Measurements from ENCODE around the gene LDB3.

The LDB3 gene

DNA sequence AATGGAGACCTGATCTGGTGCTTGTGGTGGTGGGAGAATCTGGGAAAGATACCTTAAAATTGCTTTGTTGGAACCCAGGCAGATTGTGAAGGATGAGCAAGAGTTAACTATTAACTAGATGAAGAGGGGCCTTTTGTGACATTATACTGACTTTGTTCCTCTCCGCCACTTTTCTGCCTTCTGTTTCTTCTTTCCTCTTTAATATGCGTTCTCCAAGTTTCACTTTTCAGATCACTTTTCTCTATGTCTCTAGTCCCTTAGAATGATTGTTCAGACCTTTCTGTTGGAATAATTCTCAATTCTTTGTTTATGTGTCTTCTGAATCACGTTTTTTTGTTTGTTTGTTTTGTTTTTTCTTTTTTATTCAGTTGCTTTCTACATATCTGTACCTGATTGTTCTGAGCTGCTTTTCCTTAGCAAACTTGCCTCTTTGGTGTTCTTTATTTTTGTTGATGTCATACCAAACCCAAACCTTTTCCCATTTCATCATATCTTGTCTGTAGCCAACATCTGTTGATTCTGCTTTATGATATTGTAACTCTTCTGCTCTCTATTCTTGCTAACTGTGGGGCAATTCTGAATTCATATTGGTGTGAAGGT is 90.9 kb downstream of the LDB3 start:
- DNase-seq (ENCODE audit: low read depth in 2 of 2), result no peak

DNA sequence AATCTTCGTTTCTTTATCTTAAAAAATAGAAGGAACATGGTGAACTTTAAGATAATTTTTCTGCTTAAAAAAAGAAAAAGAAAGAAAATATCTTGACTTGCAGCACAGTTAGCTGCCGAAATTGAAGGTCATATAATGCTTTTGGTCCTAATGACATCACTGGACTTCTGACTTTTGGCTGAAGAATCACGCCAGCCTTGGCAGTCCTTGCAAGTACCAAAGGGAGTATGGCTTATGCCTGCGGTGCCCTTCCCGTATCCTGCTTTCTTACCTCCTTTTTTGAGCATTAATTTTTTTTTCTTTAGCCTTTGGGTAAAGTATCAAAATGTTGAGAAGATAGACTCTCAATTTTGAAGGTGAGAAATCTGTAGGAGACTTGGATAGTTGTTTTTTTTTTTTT is 95.1 kb downstream of the LDB3 start:
- DNase-seq (ENCODE audit: low read depth in 2 of 2), result no peak

DNA sequence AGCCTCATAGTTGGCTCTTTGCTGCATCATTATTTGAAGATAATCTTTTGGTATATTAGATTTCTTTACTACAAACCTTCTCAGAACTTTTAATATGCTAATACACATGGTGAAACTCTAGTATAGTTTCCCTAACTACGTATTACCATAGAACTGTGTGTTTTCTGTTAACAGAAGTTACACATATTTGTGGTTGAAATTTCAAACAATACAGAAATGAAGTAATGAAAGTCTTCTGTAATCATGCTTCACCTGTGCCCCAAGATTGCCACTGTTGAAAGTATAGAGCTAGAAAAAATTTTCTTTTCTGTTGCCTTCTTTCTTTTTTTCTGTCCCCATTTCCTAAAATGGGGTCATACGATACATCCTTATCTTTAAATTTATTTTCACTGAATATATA is 97.2 kb downstream of the LDB3 start:
- DNase-seq (ENCODE audit: low read depth in 2 of 2), result no peak

DNA sequence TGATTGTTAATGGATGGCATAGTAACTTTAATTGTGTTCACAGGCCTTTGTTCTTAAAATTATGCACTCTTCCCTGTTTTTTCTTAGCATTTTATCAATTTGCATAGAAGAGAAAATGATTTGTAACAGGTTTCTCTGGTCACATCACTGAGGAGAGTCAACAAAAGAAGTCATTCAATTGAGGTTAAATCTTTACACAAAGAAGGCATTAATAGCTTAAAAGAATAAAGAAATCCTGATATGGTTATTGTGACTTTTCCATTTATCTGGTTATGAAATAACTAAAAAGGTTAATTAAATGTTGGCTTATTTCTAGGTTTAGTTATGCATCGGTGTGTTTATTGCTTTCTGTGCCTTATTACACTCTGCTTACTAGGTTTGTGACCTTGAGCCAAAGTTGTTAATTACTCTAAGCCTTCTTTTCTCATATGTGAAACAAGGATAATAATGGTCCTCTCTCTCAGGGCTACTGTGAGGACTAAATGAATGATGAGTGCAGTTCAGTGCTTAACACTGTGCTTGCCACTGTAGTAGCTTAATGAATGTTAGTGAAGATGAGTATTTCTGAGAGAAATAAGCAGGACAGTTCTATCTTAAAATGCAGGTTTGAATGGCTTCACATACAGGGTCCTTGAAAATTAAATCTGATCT is 100.2 kb downstream of the LDB3 start:
- DNase-seq (ENCODE audit: low read depth in 2 of 2), result no peak

DNA sequence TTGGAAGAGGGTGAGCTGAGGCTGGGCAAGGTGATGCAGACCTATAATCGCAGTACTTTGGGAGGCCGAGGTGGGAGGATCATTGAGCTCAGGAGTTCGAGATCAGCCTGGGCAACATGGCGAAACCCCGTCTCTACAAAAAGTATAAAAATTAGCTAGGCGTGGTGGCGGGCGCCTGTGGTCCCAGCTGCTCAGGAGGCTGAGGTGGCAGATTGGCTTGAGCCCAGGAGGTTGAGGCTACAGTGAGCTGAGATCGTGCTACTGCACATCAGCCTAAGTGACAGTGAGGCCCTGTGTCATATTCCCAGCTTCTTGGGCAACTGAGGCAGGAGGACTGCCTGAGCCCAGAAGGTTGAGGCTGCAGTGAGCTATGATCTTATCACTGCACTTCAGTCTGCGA is 101.7 kb downstream of the LDB3 start:
- no peak for DNase-seq (ENCODE audit: low read depth in 2 of 2)

DNA sequence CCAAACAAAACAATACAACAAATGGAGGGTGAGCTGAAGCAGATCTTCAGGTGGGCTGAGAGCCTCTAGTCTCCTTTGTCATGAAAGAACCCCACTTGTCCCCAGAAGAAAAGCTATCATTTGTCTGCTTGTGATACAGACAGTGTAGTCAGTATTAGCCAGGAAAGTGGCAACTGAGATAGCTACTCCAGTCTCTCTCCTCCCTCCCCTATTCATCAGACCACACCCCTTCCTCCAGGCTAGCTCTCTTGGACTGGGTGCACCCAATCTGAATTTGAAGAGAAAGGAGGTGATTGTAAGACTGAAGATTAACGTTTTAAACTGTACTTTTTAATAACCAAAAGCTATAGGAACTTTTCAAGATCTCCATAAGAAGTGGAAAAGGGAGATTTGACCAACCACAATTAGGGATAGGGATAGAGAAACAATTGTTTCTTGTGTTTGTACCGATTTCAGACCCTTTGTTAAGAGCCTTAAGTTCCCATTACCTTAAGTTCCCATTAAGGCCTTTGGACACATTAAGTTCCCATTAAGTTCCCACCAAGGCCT is 102.2 kb downstream of the LDB3 start:
- no peak for DNase-seq (ENCODE audit: low read depth in 2 of 2)

DNA sequence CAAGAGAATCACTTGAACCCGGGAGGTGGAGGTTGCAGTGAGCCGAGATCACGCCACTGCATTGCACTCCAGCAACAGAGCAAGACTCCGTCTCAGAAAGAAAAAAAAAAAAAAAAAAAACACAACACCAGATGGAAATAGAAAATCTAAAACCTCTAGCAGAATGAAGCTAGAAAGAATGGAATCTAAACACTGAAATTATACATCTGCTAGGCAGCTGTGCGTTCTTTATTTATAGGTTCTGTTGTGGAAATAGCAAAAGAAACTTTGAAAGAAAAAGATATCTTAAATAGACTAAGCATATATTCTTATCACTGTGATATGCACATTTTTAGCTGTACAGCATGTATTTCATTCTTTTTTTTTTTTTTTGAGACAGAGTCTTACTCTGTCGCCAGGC is 105.2 kb downstream of the LDB3 start:
- no peak for DNase-seq (ENCODE audit: low read depth in 2 of 2)

DNA sequence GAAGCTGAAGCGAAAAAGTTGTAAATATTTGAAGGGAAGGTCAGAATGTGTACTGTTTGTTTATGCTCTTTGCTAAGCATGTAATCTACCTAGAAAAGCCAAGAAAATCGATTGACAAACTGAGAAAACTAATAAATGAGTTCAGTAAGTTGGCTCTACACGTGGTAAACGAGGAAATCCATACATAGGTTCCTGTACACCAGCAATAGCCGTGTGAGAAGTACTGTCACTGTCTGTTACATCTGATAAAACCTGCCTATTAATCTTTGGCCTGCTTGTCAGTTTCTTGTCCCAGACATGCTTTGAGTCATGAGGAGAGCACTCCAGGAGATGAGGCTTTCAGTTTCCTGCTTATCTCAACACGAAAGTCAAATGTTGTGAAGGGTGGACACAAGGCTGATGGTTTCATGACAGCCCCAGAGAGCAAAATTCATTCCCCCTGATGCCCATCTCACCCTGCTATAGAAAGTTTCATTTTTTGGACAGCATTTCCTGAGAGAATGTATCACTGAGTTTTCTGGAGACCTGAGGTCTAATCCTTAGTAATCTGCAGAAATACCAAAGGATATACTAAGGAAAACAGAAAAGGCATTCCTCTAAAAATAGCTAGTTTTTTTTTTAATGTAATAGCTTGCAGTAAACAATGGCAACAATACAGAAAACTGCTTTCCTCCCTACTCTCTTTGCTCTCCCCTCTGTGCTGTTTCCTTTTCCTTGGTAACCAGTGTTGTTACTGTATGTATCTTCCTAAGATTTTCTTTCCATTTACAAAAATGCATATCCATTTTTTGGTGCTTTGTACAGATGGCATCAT is 107.0 kb downstream of the LDB3 start:
- no peak for DNase-seq (ENCODE audit: low read depth in 2 of 2)

DNA sequence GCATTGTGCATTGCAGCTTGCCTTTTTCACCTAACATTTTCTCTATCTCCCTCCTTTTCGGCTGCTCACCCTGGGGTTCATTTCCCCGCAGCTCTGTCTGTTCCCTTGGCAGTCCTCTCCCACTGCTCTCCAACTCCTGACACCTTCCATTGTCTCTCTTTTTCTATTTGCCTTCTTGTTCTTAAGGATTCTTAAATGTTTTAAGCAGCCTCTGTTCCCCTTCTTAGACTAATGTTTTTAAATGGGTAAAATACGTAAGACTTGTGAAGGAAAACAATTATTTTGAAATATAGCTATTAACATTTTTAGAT is 107.5 kb downstream of the LDB3 start:
- DNase-seq (ENCODE audit: low read depth in 2 of 2), result no peak

DNA sequence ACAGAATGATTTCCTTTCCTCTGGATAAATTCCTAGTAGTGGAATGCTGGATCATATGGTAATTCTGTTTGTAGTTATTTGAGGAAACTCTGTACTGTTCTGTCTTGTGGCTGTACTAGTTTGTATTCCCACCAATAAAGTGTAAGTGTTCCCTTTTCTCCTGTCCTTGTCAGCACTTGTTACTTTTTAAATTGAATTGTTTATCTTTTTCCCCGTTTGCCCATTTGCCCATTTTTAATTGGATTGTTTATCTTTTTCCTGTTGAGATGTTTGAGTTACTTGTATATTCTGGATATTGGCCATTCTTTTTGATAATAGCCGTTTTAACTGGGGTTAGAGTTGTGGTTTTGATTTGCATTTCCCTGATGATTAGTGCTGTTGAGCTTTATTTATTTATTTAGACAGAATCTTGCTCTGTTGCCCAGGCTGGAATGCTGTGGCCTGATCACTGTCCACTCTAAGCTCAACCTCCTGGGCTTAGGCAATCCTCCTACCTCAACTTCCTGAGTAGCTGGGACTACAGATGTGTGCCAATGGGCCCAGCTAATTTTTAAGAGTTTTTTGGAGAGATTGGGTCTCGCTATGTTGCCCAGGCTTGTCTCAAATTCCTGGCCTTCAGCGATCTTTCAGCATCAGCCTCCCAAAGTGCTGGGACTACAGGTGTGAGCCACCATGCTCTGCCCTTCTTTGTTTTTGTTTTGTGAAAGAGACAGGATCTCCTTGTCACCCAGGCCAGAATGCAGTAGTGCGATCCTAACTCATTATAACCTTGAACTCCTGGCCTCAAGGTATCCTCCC is 111.1 kb downstream of the LDB3 start:
- DNase-seq (ENCODE audit: low read depth in 2 of 2), result no peak

DNA sequence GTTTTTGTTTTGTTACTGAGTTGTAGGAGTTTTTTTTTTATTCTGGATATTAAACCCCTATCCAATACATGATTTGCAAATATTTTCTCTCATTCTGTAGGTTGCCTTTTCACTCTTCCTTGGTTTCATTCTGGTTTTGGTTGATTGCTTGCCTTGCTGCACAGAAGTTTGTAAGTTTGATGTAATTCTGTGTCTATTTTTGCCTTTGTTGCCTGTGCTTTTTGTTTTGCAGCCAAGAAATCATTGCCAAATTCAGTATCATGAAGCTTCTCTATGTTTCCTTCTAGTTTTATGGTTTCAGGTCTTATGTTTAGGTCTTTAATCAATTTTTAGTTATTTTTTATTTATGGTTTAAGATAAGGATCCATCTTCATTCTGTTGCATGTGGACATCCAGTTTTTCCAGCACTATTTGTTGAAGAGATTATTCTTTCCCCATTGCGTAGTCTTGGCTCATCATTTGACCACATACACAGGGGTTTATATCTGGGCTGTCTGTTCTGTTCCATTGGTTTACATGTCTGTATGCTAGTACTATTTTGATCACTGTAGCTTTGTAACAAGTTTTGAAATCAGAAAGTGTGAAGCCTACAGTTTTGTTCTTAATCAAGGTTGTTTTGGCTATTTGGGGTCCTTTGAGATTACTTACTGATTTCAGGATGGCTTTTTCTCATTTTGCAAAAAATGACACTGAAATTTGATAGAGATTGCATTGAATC is 114.5 kb downstream of the LDB3 start:
- no peak for DNase-seq (ENCODE audit: low read depth in 2 of 2)

DNA sequence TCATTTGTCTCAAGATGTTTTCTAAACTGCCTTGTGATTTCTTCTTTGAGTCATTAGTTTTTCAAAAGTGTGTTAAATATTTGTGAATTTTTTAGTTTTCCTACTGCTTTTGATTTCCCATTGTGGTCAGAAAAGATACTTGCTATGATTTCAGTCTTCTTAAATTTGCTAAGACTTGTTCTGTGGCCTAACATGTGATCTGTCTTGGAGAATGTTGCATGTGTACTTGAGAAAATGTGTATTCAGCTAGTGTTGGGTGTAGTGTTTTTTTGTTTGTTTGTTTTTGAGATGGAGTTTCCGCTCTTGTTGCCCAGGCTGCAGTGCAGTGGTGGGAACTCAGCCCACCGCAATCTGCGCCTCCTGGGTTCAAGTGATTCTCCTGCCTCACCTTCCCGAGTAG is 116.7 kb downstream of the LDB3 start:
- DNase-seq (ENCODE audit: low read depth in 2 of 2), result no peak

Data from stimulated activated CD8-positive, alpha-beta memory T cell treated with anti-CD3 and anti-CD28 coated beads, Interleukin-2, amount 100 ng/mL, for 1 hour (primary cell).